HCT116 (cell line): ENCODE measurements around the gene ARAP1. TPM values are rescaled to one million over a fixed set of nuclear protein-coding genes. Genes with fewer than 3 reads are reported as not detected.

Source experiments
- ATAC-seq: fragments of 200-7000 bp; cut with Tn5 transposase; 2 replicates; pipeline ENCODE4 v1.9.1; 2020; ENCODE audit warnings: mild to moderate bottlenecking, moderate library complexity
- BruUV-seq: library from RNA; stranded (reverse); fragments of 400-500 nt; replicated peaks from 2 replicates; lab custom pipeline; 2021; lab: Mats Ljungman, UMichigan
- CTCF ChIA-PET: fragments of 300-600 bp; sonication (Branson Sonifier 250); formaldehyde crosslinking; loops from one replicate; lab custom pipeline; 2021; ENCODE audit warnings: antibody characterized with exemption; lab: Charles Lee
- POLR2A ChIA-PET: fragments of 300-600, 350-600 bp; sonication (Branson Sonifier 250); formaldehyde crosslinking; loops from one replicate; lab custom pipeline; 2021; ENCODE audit warnings: antibody characterized with exemption; lab: Charles Lee
- RAD21 ChIA-PET, 2 experiments: fragments of 300-600 bp; sonication (Branson Sonifier 250); formaldehyde crosslinking; loops; one replicate each; lab custom pipeline; 2023; ENCODE audit warnings: low total read pairs in 2 of 2; ENCODE audit not compliant: uncharacterized antibody in 2 of 2, unreplicated experiment in 2 of 2, low non-redundant PET in 1 of 2; lab: Charles Lee
- DNase-seq: peaks from one replicate; pipeline ENCODE4 v3.0.0-alpha.2; 2010; ENCODE audit warnings: low read depth, low spot score
- H2AFZ ChIP-seq: fragments of 200-600 bp; shearing (Covaris generic), sonication (generic); 2 replicates; pipeline ENCODE4 v1.6.1; 2017; ENCODE audit warnings: low read depth, mixed run types, mixed read lengths, antibody characterized with exemption, low read length; ENCODE audit not compliant: poor library complexity, severe bottlenecking
- H3K27ac ChIP-seq: 2 replicates; pipeline ENCODE4 v1.5.1; 2012; ENCODE audit warnings: low read depth, low read length
- H3K27me3 ChIP-seq: fragments of 200-600 bp; sonication (generic); 2 replicates; pipeline ENCODE4 v1.6.1; 2016; ENCODE audit warnings: mixed run types, low read length, mixed read lengths; ENCODE audit not compliant: insufficient read depth
- H3K36me3 ChIP-seq, 2 experiments: fragments of 200-500 bp in 1 of 2; fragments of 200-600 bp in 1 of 2; sonication (Bioruptor generic) in 1 of 2; sonication (generic) in 1 of 2; 2 replicates each; pipeline versions ENCODE4 v1.5.1 to v1.6.1; 2014 to 2016; ENCODE audit warnings: low read length in 2 of 2, inconsistent platforms in 1 of 2, mixed read lengths in 1 of 2, mixed run types in 1 of 2; ENCODE audit not compliant: insufficient read depth in 2 of 2, control insufficient read depth in 1 of 2
- H3K4me1 ChIP-seq, 2 experiments: fragments of 200-600 bp in 1 of 2; sonication (generic) in 1 of 2; 2 replicates each; pipeline versions ENCODE4 v1.5.1 to v1.6.1; 2012 to 2017; ENCODE audit warnings: low read length in 2 of 2, inconsistent platforms in 1 of 2, mild to moderate bottlenecking in 1 of 2, mixed read lengths in 1 of 2, mixed run types in 1 of 2, moderate library complexity in 1 of 2; ENCODE audit not compliant: insufficient read depth in 2 of 2, control insufficient read depth in 1 of 2
- H3K4me2 ChIP-seq: fragments of 200-600 bp; sonication (generic); 2 replicates; pipeline ENCODE4 v1.6.1; 2017; ENCODE audit warnings: mixed run types, low read length, mixed read lengths
- H3K4me3 ChIP-seq, 2 experiments: fragments of 200-600 bp in 1 of 2; sonication (generic) in 1 of 2; replicated peaks in 1 of 2; 2 replicates each; pipeline ENCODE4 v1.5.1; 2011 to 2016; ENCODE audit warnings: low read length in 2 of 2, control low read depth in 1 of 2, low read depth in 1 of 2, mild to moderate bottlenecking in 1 of 2, mixed read lengths in 1 of 2, mixed run types in 1 of 2
- H3K79me2 ChIP-seq: fragments of 200-600 bp; sonication (generic); 2 replicates; pipeline ENCODE4 v1.6.1; 2017; ENCODE audit warnings: mild to moderate bottlenecking, mixed run types, low read length, moderate library complexity, mixed read lengths; ENCODE audit not compliant: insufficient read depth
- H3K9ac ChIP-seq: fragments of 200-600 bp; sonication (generic); 2 replicates; pipeline ENCODE4 v1.6.1; 2016; ENCODE audit warnings: low read length, mixed read lengths
- H3K9me2 ChIP-seq: fragments of 200-600 bp; sonication (generic), shearing (Covaris generic); 2 replicates; pipeline ENCODE4 v1.6.1; 2017; ENCODE audit warnings: mixed run types, mild to moderate bottlenecking, moderate library complexity; ENCODE audit not compliant: insufficient read depth
- H3K9me3 ChIP-seq, 2 experiments: fragments of 200-500 bp in 1 of 2; fragments of 200-600 bp in 1 of 2; sonication (Bioruptor generic) in 1 of 2; sonication (generic) in 1 of 2; 2 replicates each; pipeline ENCODE4 v1.6.1; 2014 to 2017; ENCODE audit warnings: low read length in 2 of 2, mixed read lengths in 2 of 2, inconsistent platforms in 1 of 2, low read depth in 1 of 2, mild to moderate bottlenecking in 1 of 2, mixed run types in 1 of 2, moderate library complexity in 1 of 2; ENCODE audit not compliant: control insufficient read depth in 1 of 2, insufficient read depth in 1 of 2
- H4K20me1 ChIP-seq: fragments of 200-600 bp; sonication (generic), shearing (Covaris generic); 2 replicates; pipeline ENCODE4 v1.6.1; 2017; ENCODE audit warnings: mixed run types, mild to moderate bottlenecking, moderate library complexity; ENCODE audit not compliant: insufficient read depth
- CBX3 ChIP-seq: IDR thresholded peaks from 2 replicates; pipeline ENCODE4 v1.6.1; 2012; ENCODE audit warnings: low read depth
- EGR1 ChIP-seq: IDR thresholded peaks from 2 replicates; pipeline ENCODE4 v1.6.1; 2012; ENCODE audit warnings: low read depth
- ELF1 ChIP-seq: IDR thresholded peaks from 2 replicates; pipeline ENCODE4 v1.6.1; 2012; ENCODE audit warnings: low read depth, borderline replicate concordance
- EZH2phosphoT487 ChIP-seq: fragments of 200-600 bp; IDR thresholded peaks from 2 replicates; pipeline ENCODE4 v1.6.1; 2018; ENCODE audit warnings: antibody characterized with exemption, borderline replicate concordance
- FOSL1 ChIP-seq: IDR thresholded peaks from 2 replicates; pipeline ENCODE4 v1.6.1; 2012; ENCODE audit warnings: low read depth
- JUND ChIP-seq: IDR thresholded peaks from 2 replicates; pipeline ENCODE4 v1.6.1; 2012
- MAX ChIP-seq: IDR thresholded peaks from 2 replicates; pipeline ENCODE4 v1.6.1; 2012
- POLR2AphosphoS5 ChIP-seq: IDR thresholded peaks from 2 replicates; pipeline ENCODE4 v1.6.1; 2011; ENCODE audit warnings: mild to moderate bottlenecking, low read depth, low read length, moderate library complexity
- SIN3A ChIP-seq: IDR thresholded peaks from 2 replicates; pipeline ENCODE4 v1.6.1; 2012; ENCODE audit warnings: low read depth
- SP1 ChIP-seq: IDR thresholded peaks from 2 replicates; pipeline ENCODE4 v1.6.1; 2012; ENCODE audit warnings: low read depth
- SRF ChIP-seq: IDR thresholded peaks from 2 replicates; pipeline ENCODE4 v1.6.1; 2012; ENCODE audit warnings: low read depth
- TCF7L2 ChIP-seq: IDR thresholded peaks from 2 replicates; pipeline ENCODE4 v1.7.0; 2011; ENCODE audit warnings: borderline replicate concordance, inconsistent platforms; ENCODE audit not compliant: insufficient read depth, insufficient read length; ENCODE audit errors: extremely low read depth
- ZFX ChIP-seq: fragments of 450-650 bp; IDR thresholded peaks from 2 replicates; pipeline ENCODE4 v1.6.1; 2017
- ZNF274 ChIP-seq: fragments of 200-500 bp; sonication (Bioruptor generic); IDR thresholded peaks from 2 replicates; pipeline ENCODE4 v1.6.1; 2014; ENCODE audit warnings: mild to moderate bottlenecking, low read depth, low read length, inconsistent platforms
- intact Hi-C: fragments of 100-400 bp; cut with micrococcal nuclease; formaldehyde crosslinking; loops from 2 replicates; pipeline ENCODE4 v1.10.0; 2022
- total RNA-seq: library from RNA; stranded (reverse); gene quantifications from one replicate; pipeline ENCODE4 v1.2.1, GENCODE V29; 2021; ENCODE audit not compliant: unreplicated experiment
- TF ChIP-seq, protein P1 (sequence below): IDR thresholded peaks from 2 replicates; pipeline ENCODE4 v1.6.1; 2011; ENCODE audit warnings: mild to moderate bottlenecking, low read length, moderate library complexity; ENCODE audit not compliant: insufficient replicate concordance; ENCODE audit errors: extremely low read depth

Gene ARAP1
- total RNA-seq, 1 experiment from 2014 or later = 57.4 TPM

DNA sequence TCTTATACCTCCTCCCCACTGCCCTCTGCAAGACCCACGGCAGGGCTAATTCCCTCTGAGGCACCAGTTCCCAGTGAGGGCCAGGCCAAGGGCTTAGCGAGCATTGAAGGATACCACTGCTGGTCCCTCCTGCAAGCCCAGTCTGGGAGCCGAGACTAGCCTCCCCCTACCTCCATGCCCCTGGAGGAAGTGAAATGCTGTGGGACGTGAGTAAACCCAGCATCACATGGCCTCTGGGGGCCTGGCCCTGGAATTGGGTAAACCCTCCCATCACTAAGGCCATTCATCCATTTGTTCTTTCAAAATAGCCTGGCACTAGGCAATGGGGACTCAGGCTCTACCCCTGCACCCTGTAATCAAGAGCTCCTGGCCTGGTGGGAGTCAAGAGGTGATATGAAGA, 24.7 kb downstream of the ARAP1 start:
- intact Hi-C loops = no loop called here
- H3K4me3 ChIP-seq = no peak overlapping the region
- H3K79me2 ChIP-seq = no peaks in the 10 kb centered on the region; the same call in 1 of the 2 replicates
- ATAC-seq (no peak), DNase-seq (no peak)
- no peak overlapping the region for H2AFZ ChIP-seq
- no peaks in the 10 kb centered on the region for H3K27me3 ChIP-seq
- POLR2A ChIA-PET = no interaction called here
- H3K9ac ChIP-seq = no peak overlapping the region
- TF ChIP-seq ZFX (no peak), EGR1 (no peak), JUND (no peak), SRF (no peak), SP1 (no peak), ZNF274 (no peak), MAX (no peak), CBX3 (no peak), ELF1 (no peak), EZH2phosphoT487 (no peak), TCF7L2 (no peak), SIN3A (no peak), FOSL1 (no peak), POLR2AphosphoS5 (no peak)
- TF ChIP-seq, protein P1, sequence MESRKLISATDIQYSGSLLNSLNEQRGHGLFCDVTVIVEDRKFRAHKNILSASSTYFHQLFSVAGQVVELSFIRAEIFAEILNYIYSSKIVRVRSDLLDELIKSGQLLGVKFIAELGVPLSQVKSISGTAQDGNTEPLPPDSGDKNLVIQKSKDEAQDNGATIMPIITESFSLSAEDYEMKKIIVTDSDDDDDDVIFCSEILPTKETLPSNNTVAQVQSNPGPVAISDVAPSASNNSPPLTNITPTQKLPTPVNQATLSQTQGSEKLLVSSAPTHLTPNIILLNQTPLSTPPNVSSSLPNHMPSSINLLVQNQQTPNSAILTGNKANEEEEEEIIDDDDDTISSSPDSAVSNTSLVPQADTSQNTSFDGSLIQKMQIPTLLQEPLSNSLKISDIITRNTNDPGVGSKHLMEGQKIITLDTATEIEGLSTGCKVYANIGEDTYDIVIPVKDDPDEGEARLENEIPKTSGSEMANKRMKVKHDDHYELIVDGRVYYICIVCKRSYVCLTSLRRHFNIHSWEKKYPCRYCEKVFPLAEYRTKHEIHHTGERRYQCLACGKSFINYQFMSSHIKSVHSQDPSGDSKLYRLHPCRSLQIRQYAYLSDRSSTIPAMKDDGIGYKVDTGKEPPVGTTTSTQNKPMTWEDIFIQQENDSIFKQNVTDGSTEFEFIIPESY = no peak
- H4K20me1 ChIP-seq = no peaks in the 10 kb centered on the region
- CTCF ChIA-PET = no interaction called here
- no peak overlapping the region for H3K27ac ChIP-seq
- no peak overlapping the region for H3K4me2 ChIP-seq
- no TSS peak for BruUV-seq
- H3K9me2 ChIP-seq = no peaks in the 10 kb centered on the region
- no peaks in the 10 kb centered on the region for H3K36me3 ChIP-seq
- no peaks in the 10 kb centered on the region for H3K9me3 ChIP-seq
- H3K4me1 ChIP-seq = peaks cover 4% of the 10 kb centered on the region in 2 experiments
- RAD21 ChIA-PET = no interaction called here
